Loucy (cell line): Measurements from ENCODE around the gene TBL1XR1.

Experiments used
- H2AFZ ChIP-seq: fragments of 200-600 bp; sonication (generic); 2 replicates; pipeline ENCODE4 v1.6.0; 2016; ENCODE audit warnings: antibody characterized with exemption, mild to moderate bottlenecking, low read length, moderate library complexity
- H3F3A ChIP-seq: fragments of 200-600 bp; 2 replicates; pipeline ENCODE4 v1.6.0; 2016; ENCODE audit warnings: antibody characterized with exemption, low read depth, mild to moderate bottlenecking
- H3K27me3 ChIP-seq: fragments of 200-600 bp; sonication (generic); 2 replicates; pipeline ENCODE4 v1.6.1; 2014; ENCODE audit warnings: low read length, mild to moderate bottlenecking; ENCODE audit not compliant: insufficient read depth, poor library complexity, severe bottlenecking
- H3K36me3 ChIP-seq: fragments of 200-600 bp; sonication (generic); 2 replicates; pipeline ENCODE4 v1.6.1; 2016; ENCODE audit warnings: low read length; ENCODE audit not compliant: insufficient read depth
- H3K4me1 ChIP-seq: fragments of 200-600 bp; sonication (generic); 2 replicates; pipeline ENCODE4 v1.5.1; 2014; ENCODE audit warnings: low read length, mild to moderate bottlenecking; ENCODE audit not compliant: insufficient read depth, poor library complexity, severe bottlenecking
- H3K4me2 ChIP-seq: fragments of 200-600 bp; sonication (generic); 2 replicates; pipeline ENCODE4 v1.6.0; 2014; ENCODE audit warnings: antibody characterized with exemption, low read length, low read depth, mild to moderate bottlenecking; ENCODE audit not compliant: poor library complexity, severe bottlenecking
- H3K4me3 ChIP-seq: fragments of 200-600 bp; sonication (generic); 2 replicates; pipeline ENCODE4 v1.5.1; 2014; ENCODE audit warnings: low read length, mild to moderate bottlenecking, mixed read lengths; ENCODE audit not compliant: poor library complexity, severe bottlenecking
- H3K79me2 ChIP-seq: fragments of 200-600 bp; sonication (generic); 2 replicates; pipeline ENCODE4 v1.6.1; 2014; ENCODE audit warnings: low read length; ENCODE audit not compliant: insufficient read depth
- H3K9ac ChIP-seq: fragments of 200-600 bp; sonication (generic); 2 replicates; pipeline ENCODE4 v1.6.0; 2014; ENCODE audit warnings: mild to moderate bottlenecking, low read depth, low read length, moderate library complexity; ENCODE audit not compliant: poor library complexity, severe bottlenecking
- H3K9me2 ChIP-seq: fragments of 200-600 bp; sonication (generic); replicated peaks from 2 replicates; pipeline ENCODE4 v1.6.1; 2016; ENCODE audit warnings: low read depth, low read length, mixed read lengths
- H3K9me3 ChIP-seq: fragments of 200-600 bp; sonication (generic); 2 replicates; pipeline ENCODE4 v1.6.1; 2014; ENCODE audit warnings: mild to moderate bottlenecking, antibody characterized with exemption, low read length, low read depth; ENCODE audit not compliant: insufficient read depth
- H4K20me1 ChIP-seq: fragments of 200-600 bp; sonication (generic); 2 replicates; pipeline ENCODE4 v1.6.0; 2014; ENCODE audit warnings: antibody characterized with exemption, low read length, mild to moderate bottlenecking; ENCODE audit not compliant: insufficient read depth, poor library complexity, severe bottlenecking
- CTCF ChIP-seq: fragments of 200-600 bp; sonication (generic); conservative IDR thresholded peaks from 2 replicates; pipeline ENCODE4 v1.5.1; 2014; ENCODE audit warnings: mild to moderate bottlenecking, antibody characterized with exemption, low read length
- EZH2phosphoT487 ChIP-seq: fragments of 200-600 bp; IDR thresholded peaks from 2 replicates; pipeline ENCODE4 v1.6.1; 2018; ENCODE audit warnings: antibody characterized with exemption, mild to moderate bottlenecking, moderate library complexity, borderline replicate concordance

The TBL1XR1 gene

GRCh38 chr3:177134816-177135210, 62.5 kb downstream of the TBL1XR1 start:
- Histone ChIP-seq H4K20me1 (peaks cover 96% of the 10 kb centered on the region), H3K9me3 (no peaks in the 10 kb centered on the region), H2AFZ (no peak overlapping the region), H3K4me3 (no peak overlapping the region), H3K9ac (no peak overlapping the region), H3K9me2 (no peaks in the 10 kb centered on the region), H3K4me2 (no peak overlapping the region), H3K27me3 (no peaks in the 10 kb centered on the region), H3F3A (no peaks in the 10 kb centered on the region), H3K79me2 (peaks cover 99% of the 10 kb centered on the region), H3K36me3 (peaks cover 37% of the 10 kb centered on the region), H3K4me1 (peaks cover 21% of the 10 kb centered on the region)
- no peak for TF ChIP-seq EZH2phosphoT487

- peaks cover 99% of the 10 kb centered on the region for H3K79me2 ChIP-seq
- H3K36me3 ChIP-seq: peaks cover 43% of the 10 kb centered on the region
- H3K4me1 ChIP-seq: peaks cover 16% of the 10 kb centered on the region
- no peaks in the 10 kb centered on the region for H3K27me3 ChIP-seq
- no peak overlapping the region for H3K4me2 ChIP-seq
- H4K20me1 ChIP-seq: peaks cover 96% of the 10 kb centered on the region
- H3F3A ChIP-seq: no peaks in the 10 kb centered on the region
- no peaks in the 10 kb centered on the region for H3K9me2 ChIP-seq
- H3K4me3 ChIP-seq: no peak overlapping the region
- H2AFZ ChIP-seq: no peak overlapping the region
- no peak overlapping the region for H3K9ac ChIP-seq
- no peak for TF ChIP-seq CTCF
- no peak for TF ChIP-seq EZH2phosphoT487
- H3K9me3 ChIP-seq: no peaks in the 10 kb centered on the region
These were observed 63.1 kb downstream of the TBL1XR1 start for GRCh38 chr3:177133860-177134815.

GRCh38 chr3:177131927-177132636, 65.2 kb downstream of the TBL1XR1 start:
- H3K4me3 ChIP-seq: no peak overlapping the region
- H2AFZ ChIP-seq: no peak overlapping the region
- no peak overlapping the region for H3K9ac ChIP-seq
- peaks cover 16% of the 10 kb centered on the region for H3K4me1 ChIP-seq
- H3K9me3 ChIP-seq: no peaks in the 10 kb centered on the region
- TF ChIP-seq EZH2phosphoT487: no peak
- no peak for TF ChIP-seq CTCF
- no peaks in the 10 kb centered on the region for H3K9me2 ChIP-seq
- no peak overlapping the region for H3K4me2 ChIP-seq
- no peaks in the 10 kb centered on the region for H3F3A ChIP-seq
- H4K20me1 ChIP-seq: peaks cover 95% of the 10 kb centered on the region
- H3K79me2 ChIP-seq: peaks cover 99% of the 10 kb centered on the region
- H3K36me3 ChIP-seq: peaks cover 49% of the 10 kb centered on the region
- H3K27me3 ChIP-seq: no peaks in the 10 kb centered on the region
